Hepatocyte (in vitro differentiated cells): ENCODE measurements around the gene IGLL5. TPM values are rescaled to one million over a fixed set of nuclear protein-coding genes. Genes with fewer than 3 reads are reported as not detected.
"Not testable (repeated sequence)": the region's sequence is repeated elsewhere in the genome, so short reads cannot be mapped to it uniquely, and the experiment has no call there.

Source experiments
- DNase-seq: peaks from one replicate; pipeline ENCODE4 v3.0.0-alpha.2; 2016; ENCODE audit warnings: low spot score
- H2AFZ ChIP-seq: fragments of 200-600 bp; sonication (generic); 2 replicates; pipeline ENCODE4 v1.6.0; 2016; ENCODE audit warnings: antibody characterized with exemption, mild to moderate bottlenecking
- H3K27ac ChIP-seq: fragments of 200-600 bp; sonication (generic); 2 replicates; pipeline ENCODE4 v1.5.1; 2016; ENCODE audit warnings: mild to moderate bottlenecking
- H3K27me3 ChIP-seq: fragments of 200-600 bp; sonication (generic); 2 replicates; pipeline ENCODE4 v1.6.1; 2016
- H3K36me3 ChIP-seq: fragments of 200-600 bp; sonication (generic); replicated peaks from 2 replicates; pipeline ENCODE4 v1.5.1; 2016; ENCODE audit warnings: low read depth; ENCODE audit not compliant: insufficient read depth
- H3K4me1 ChIP-seq: fragments of 200-600 bp; sonication (generic); 2 replicates; pipeline ENCODE4 v1.5.1; 2016; ENCODE audit warnings: mild to moderate bottlenecking, moderate library complexity; ENCODE audit not compliant: insufficient read depth
- H3K4me2 ChIP-seq: fragments of 200-600 bp; sonication (generic); 2 replicates; pipeline ENCODE4 v1.6.0; 2016
- H3K4me3 ChIP-seq: fragments of 200-600 bp; sonication (generic); 2 replicates; pipeline ENCODE4 v1.5.1; 2016; ENCODE audit warnings: mild to moderate bottlenecking
- H3K79me2 ChIP-seq: fragments of 200-600 bp; sonication (generic); 2 replicates; pipeline ENCODE4 v1.6.0; 2017; ENCODE audit warnings: mild to moderate bottlenecking
- H3K9me2 ChIP-seq: fragments of 200-600 bp; sonication (generic); replicated peaks from 2 replicates; pipeline ENCODE4 v1.6.0; 2017; ENCODE audit warnings: mild to moderate bottlenecking; ENCODE audit not compliant: insufficient read depth
- H3K9me3 ChIP-seq: fragments of 200-600 bp; sonication (generic); 2 replicates; pipeline ENCODE4 v1.5.1; 2016; ENCODE audit warnings: low read depth, mild to moderate bottlenecking
- H4K20me1 ChIP-seq: fragments of 200-600 bp; sonication (generic); 2 replicates; pipeline ENCODE4 v1.6.0; 2016; ENCODE audit warnings: mild to moderate bottlenecking; ENCODE audit not compliant: insufficient read depth, poor library complexity, severe bottlenecking
- CTCF ChIP-seq: fragments of 200-600 bp; sonication (generic); IDR thresholded peaks from 2 replicates; pipeline ENCODE4 v1.5.1; 2016; ENCODE audit warnings: antibody characterized with exemption, mild to moderate bottlenecking; ENCODE audit not compliant: poor library complexity
- EZH2 ChIP-seq: fragments of 200-600 bp; sonication (generic); IDR thresholded peaks from 2 replicates; pipeline ENCODE4 v1.6.1; 2016; ENCODE audit warnings: antibody characterized with exemption, mild to moderate bottlenecking, borderline replicate concordance
- EZH2phosphoT487 ChIP-seq: fragments of 200-600 bp; sonication (generic); IDR thresholded peaks from one replicate; pipeline ENCODE4 v1.6.1; 2018; ENCODE audit warnings: antibody characterized with exemption, mild to moderate bottlenecking, low read depth, moderate library complexity; ENCODE audit not compliant: unreplicated experiment, severe bottlenecking
- WGBS: methylation state at CpG from one replicate; pipeline ENCODE4 v1.1.6; 2016; ENCODE audit warnings: low lambda C conversion rate; ENCODE audit errors: missing lambda C conversion rate; 5-methylcytosine and 5-hydroxymethylcytosine counted together
- polyA plus RNA-seq: library from polyadenylated mRNA; unstranded; fragments of >200 nt; fragmentation: Nextera tagmentation; extraction: Ambion mirVana; gene quantifications from 2 replicates; pipeline ENCODE4 v1.2.1, GENCODE V29; 2016
- total RNA-seq: library from RNA; depleted of rRNA; stranded (reverse); fragments of >200 nt; gene quantifications from 2 replicates; pipeline ENCODE4 v1.2.3, GENCODE V29; 2014

IGLL5 gene
- total and polyA plus RNA-seq, 2 experiments from 2014 or later = not detected

GRCh38 chr22:22899342-22900080, 11.9 kb downstream of the IGLL5 start:
- H3K79me2 ChIP-seq, DNase-seq, H3K27ac ChIP-seq, H2AFZ ChIP-seq, H3K4me3 ChIP-seq, H3K9me2 ChIP-seq, H3K4me2 ChIP-seq, H3K36me3 ChIP-seq, H3K27me3 ChIP-seq, H3K9me3 ChIP-seq, H4K20me1 ChIP-seq, H3K4me1 ChIP-seq: not testable (repeated sequence)
- 87% methylated on average over 8 of the region's 9 CpGs for WGBS

- not testable (repeated sequence) for H3K79me2 ChIP-seq, H3K9me3 ChIP-seq, H3K27me3 ChIP-seq, H3K9me2 ChIP-seq, DNase-seq, H3K27ac ChIP-seq, H2AFZ ChIP-seq, H3K4me1 ChIP-seq, H3K4me2 ChIP-seq, H4K20me1 ChIP-seq, H3K4me3 ChIP-seq, H3K36me3 ChIP-seq
- 95% methylated on average over 12 of the region's 16 CpGs for WGBS
Measured at GRCh38 chr22:22900527-22901205, 13.1 kb downstream of the IGLL5 start.

- Histone ChIP-seq H3K27me3 (no peaks in the 10 kb centered on the region), H3K27ac (no peak overlapping the region)
- DNase-seq = no peak
Measured at GRCh38 chr22:22901578-22902218, 14.1 kb downstream of the IGLL5 start.

GRCh38 chr22:22902247-22903001, 14.8 kb downstream of the IGLL5 start:
- no peak for TF ChIP-seq CTCF
- TF ChIP-seq EZH2 = no peak
- Histone ChIP-seq H3K79me2 (no peaks in the 10 kb centered on the region), H2AFZ (no peak overlapping the region), H3K9me3 (no peaks in the 10 kb centered on the region), H4K20me1 (no peaks in the 10 kb centered on the region), H3K9me2 (no peaks in the 10 kb centered on the region), H3K27me3 (no peaks in the 10 kb centered on the region), H3K4me3 (no peak overlapping the region), H3K36me3 (no peaks in the 10 kb centered on the region), H3K4me2 (no peak overlapping the region), H3K27ac (no peak overlapping the region), H3K4me1 (no peaks in the 10 kb centered on the region)
- WGBS = 91% methylated on average over 9 of the region's 9 CpGs
- DNase-seq = no peak

More at GRCh38 chr22:22901578-22902218, 14.1 kb downstream of the IGLL5 start:
- TF ChIP-seq EZH2 = no peak
- TF ChIP-seq EZH2phosphoT487 = no peak
- no peak for TF ChIP-seq CTCF
- no peak overlapping the region for H3K4me3 ChIP-seq
- no peaks in the 10 kb centered on the region for H3K9me2 ChIP-seq
- 93% methylated on average over 8 of the region's 8 CpGs for WGBS
- H3K4me2 ChIP-seq = no peak overlapping the region
- no peaks in the 10 kb centered on the region for H3K4me1 ChIP-seq
- no peaks in the 10 kb centered on the region for H3K36me3 ChIP-seq
- H3K79me2 ChIP-seq = no peaks in the 10 kb centered on the region
- H4K20me1 ChIP-seq = no peaks in the 10 kb centered on the region
- H2AFZ ChIP-seq = no peak overlapping the region
- H3K9me3 ChIP-seq = no peaks in the 10 kb centered on the region
